ENCODE data around the gene DEFB119. TPM values are rescaled to one million over a fixed set of nuclear protein-coding genes. Genes with fewer than 3 reads are reported as not detected.

DEFB119 gene
- total RNA-seq, 1 experiment from 2014 or later: not detected

Small RNAs within 50 kb of the gene (small RNA-seq; reads per million reads assigned to genes)
- gene DEFB117: not detected
- gene RF00561: not detected
- not detected for gene RNA5SP480

Other genes starting within 250 kb of the DEFB119 start
- gene DEFB115, start 132.9 kb downstream of the DEFB119 start, total RNA-seq (2014; rRNA removed; shearing (Covaris generic)): not detected in 2 replicates
- gene DEFB116, start 82.0 kb downstream of the DEFB119 start, total RNA-seq (2014; rRNA removed; shearing (Covaris generic)): not detected in 2 replicates
- gene DEFB118, start 22.0 kb downstream of the DEFB119 start, total RNA-seq (2014; rRNA removed; shearing (Covaris generic)): not detected in 2 replicates
- gene DEFB121, start 15.6 kb upstream of the DEFB119 start, total RNA-seq (2014; rRNA removed; shearing (Covaris generic)): not detected in 2 replicates
- not detected in 2 replicates for gene DEFB123, start 50.0 kb upstream of the DEFB119 start, total RNA-seq (2014; rRNA removed; shearing (Covaris generic))
- not detected in 2 replicates for gene DEFB124, start 84.5 kb upstream of the DEFB119 start, total RNA-seq (2014; rRNA removed; shearing (Covaris generic))
- not detected in 2 replicates for gene REM1, start 84.7 kb upstream of the DEFB119 start, total RNA-seq (2014; rRNA removed; shearing (Covaris generic))
- 64.3 and 83.5 TPM in 2 replicates for gene HM13, start 123.9 kb upstream of the DEFB119 start, total RNA-seq (2014; rRNA removed; shearing (Covaris generic))
- 421 and 433 TPM in 2 replicates for gene ID1, start 214.7 kb upstream of the DEFB119 start, total RNA-seq (2014; rRNA removed; shearing (Covaris generic))
- not detected in 2 replicates for gene COX4I2, start 247.3 kb upstream of the DEFB119 start, total RNA-seq (2014; rRNA removed; shearing (Covaris generic))

Measured in HT1080 (cell line).